OCI-LY7 (cell line): ENCODE measurements around the gene SPAG5. TPM values are rescaled to one million over a fixed set of nuclear protein-coding genes. Genes with fewer than 3 reads are reported as not detected.

Source experiments
- BruUV-seq: library from RNA; stranded (reverse); fragments of 400-500 nt; replicated peaks from 2 replicates; lab custom pipeline; 2021; lab: Mats Ljungman, UMichigan
- CTCF ChIA-PET: fragments of 300-600 bp; sonication (Branson Sonifier 250); formaldehyde crosslinking; loops from one replicate; lab custom pipeline; 2022; ENCODE audit warnings: antibody characterized with exemption; ENCODE audit not compliant: unreplicated experiment; lab: Charles Lee
- POLR2A ChIA-PET: fragments of 300-600 bp; sonication (Branson Sonifier 250); formaldehyde crosslinking; loops from one replicate; lab custom pipeline; 2022; ENCODE audit warnings: antibody characterized with exemption; lab: Charles Lee
- DNase-seq: peaks from one replicate; pipeline ENCODE4 v3.0.0-alpha.2; 2015; ENCODE audit warnings: low spot score
- H2AFZ ChIP-seq: fragments of 200-600 bp; sonication (generic), shearing (Covaris generic); 2 replicates; pipeline ENCODE4 v1.6.1; 2014; ENCODE audit warnings: mild to moderate bottlenecking, antibody characterized with exemption, low read length, moderate library complexity
- H3K27ac ChIP-seq: fragments of 200-600 bp; sonication (generic); 2 replicates; pipeline ENCODE4 v1.5.1; 2014; ENCODE audit warnings: mixed run types, low read depth, mild to moderate bottlenecking, moderate library complexity, low read length, inconsistent platforms; ENCODE audit not compliant: poor library complexity, severe bottlenecking
- H3K36me3 ChIP-seq: fragments of 200-600 bp; sonication (generic); 2 replicates; pipeline ENCODE4 v1.6.1; 2014; ENCODE audit warnings: mild to moderate bottlenecking, antibody characterized with exemption, low read length, moderate library complexity, mixed read lengths; ENCODE audit not compliant: insufficient read depth
- H3K4me1 ChIP-seq: fragments of 200-600 bp; sonication (generic); 2 replicates; pipeline ENCODE4 v1.5.1; 2014; ENCODE audit warnings: mild to moderate bottlenecking, low read length; ENCODE audit not compliant: insufficient read depth, poor library complexity, severe bottlenecking
- H3K4me2 ChIP-seq: fragments of 200-600 bp; sonication (generic); 2 replicates; pipeline ENCODE4 v1.6.1; 2014; ENCODE audit warnings: mild to moderate bottlenecking, low read length
- H3K4me3 ChIP-seq: fragments of 200-600 bp; sonication (generic); 2 replicates; pipeline ENCODE4 v1.5.1; 2014; ENCODE audit warnings: mild to moderate bottlenecking, low read depth, low read length; ENCODE audit not compliant: poor library complexity, severe bottlenecking
- H3K79me2 ChIP-seq: fragments of 200-600 bp; sonication (generic); 2 replicates; pipeline ENCODE4 v1.6.1; 2016; ENCODE audit warnings: low read depth, mild to moderate bottlenecking, low read length, moderate library complexity, mixed read lengths; ENCODE audit not compliant: insufficient read depth
- H3K9me2 ChIP-seq: fragments of 200-600 bp; sonication (generic); 2 replicates; pipeline ENCODE4 v1.6.1; 2016; ENCODE audit warnings: mild to moderate bottlenecking, low read length, mixed read lengths; ENCODE audit not compliant: insufficient read depth
- H3K9me3 ChIP-seq: fragments of 200-600 bp; sonication (generic); 2 replicates; pipeline ENCODE4 v1.6.1; 2014; ENCODE audit warnings: mild to moderate bottlenecking, mixed run types, low read length, mixed read lengths
- H4K20me1 ChIP-seq: fragments of 200-600 bp; sonication (generic); 2 replicates; pipeline ENCODE4 v1.6.1; 2014; ENCODE audit warnings: mild to moderate bottlenecking, antibody characterized with exemption, low read length, moderate library complexity, mixed read lengths; ENCODE audit not compliant: insufficient read depth
- CTCF ChIP-seq: fragments of 200-600 bp; sonication (generic); conservative IDR thresholded peaks from 2 replicates; pipeline ENCODE4 v1.5.1; 2014; ENCODE audit warnings: mild to moderate bottlenecking, antibody characterized with exemption, low read length, moderate library complexity, mixed read lengths
- EZH2phosphoT487 ChIP-seq: fragments of 200-600 bp; sonication (generic); IDR thresholded peaks from 2 replicates; pipeline ENCODE4 v1.6.1; 2018; ENCODE audit warnings: low read depth, borderline replicate concordance, mild to moderate bottlenecking, mixed run types, antibody characterized with exemption, low read length, moderate library complexity, mixed read lengths
- intact Hi-C: fragments of 100-400 bp; cut with micrococcal nuclease; formaldehyde crosslinking; loops from one replicate; pipeline ENCODE4 v1.10.0; 2022; ENCODE audit not compliant: unreplicated experiment
- total RNA-seq, 2 experiments: library from RNA; depleted of rRNA in 1 of 2; stranded (reverse); fragments of >200 nt in 1 of 2; shearing (Covaris generic) in 1 of 2; gene quantifications; 2 replicates each; pipeline ENCODE4 v1.2.3, GENCODE V29; 2014 to 2022

The SPAG5 gene
- total RNA-seq, 2 experiments from 2014 or later, result 152 to 161 TPM

- Histone ChIP-seq H3K27ac (no peak within 1 kb of the TSS), H2AFZ (no peak within 1 kb of the TSS)
- intact Hi-C loops, result loop anchor here (5.0 kb wide), 1 partner anchor 60 kb away; the partner anchor contains the start of gene RSKR
Observed at GRCh38 chr17:28552176-28552999, 46.4 kb downstream of the SPAG5 start, which contains the start of gene UNC119. UNC119 (minus strand) TSS chr17:28552624; CDS start chr17:28552557, 67 bp downstream.

GRCh38 chr17:28551421-28552175 lies 47.2 kb downstream of the SPAG5 start:
- no peak for DNase-seq
- Histone ChIP-seq H2AFZ (no peak overlapping the region), H3K4me3 (peak overlapping the region; percentile 73), H3K36me3 (peaks cover 34% of the 10 kb centered on the region; the same call in 1 of the 2 replicates), H3K27ac (no peak overlapping the region), H3K9me3 (no peaks in the 10 kb centered on the region), H3K4me2 (peak overlapping the region; percentile 90), H3K9me2 (no peaks in the 10 kb centered on the region), H3K79me2 (no peaks in the 10 kb centered on the region), H4K20me1 (no peaks in the 10 kb centered on the region), H3K4me1 (peaks cover 26% of the 10 kb centered on the region)
- no peak for TF ChIP-seq CTCF
- no peak for TF ChIP-seq EZH2phosphoT487
- ChIA-PET CTCF (interaction anchor here (0.5 kb wide), 1 partner anchor 50 kb away, joined by 4 read pairs; no protein-coding TSS in a partner anchor), POLR2A (interaction anchor here (0.6 to 1.5 kb wide), 4 partner anchors 20 to 114 kb away, joined by 3 to 5 read pairs (median 4); partner anchors contain the start of genes ALDOC, PIGS, SDF2 and SUPT6H)
- BruUV-seq, result no TSS peak
- intact Hi-C loops, result loop anchor here (5.0 kb wide), 1 partner anchor 61 kb away; the partner anchor contains the start of gene RSKR

More at GRCh38 chr17:28552176-28552999, 46.4 kb downstream of the SPAG5 start, which contains the start of gene UNC119:
- ChIA-PET POLR2A (interaction anchor here (0.6 to 1.0 kb wide), 2 partner anchors 19 to 36 kb away, joined by 3 to 5 read pairs; no protein-coding TSS in a partner anchor), CTCF (no interaction called here)
- peak within 1 kb of the TSS; percentile 73 for H3K4me3 ChIP-seq
- peak within 1 kb of the TSS; percentile 90 for H3K4me2 ChIP-seq
- H3K36me3 ChIP-seq, result peaks cover 36% of the 10 kb centered on the region; the same call in 1 of the 2 replicates
- no TSS peak for BruUV-seq
- no peaks in the 10 kb centered on the region for H3K9me3 ChIP-seq
- H3K4me1 ChIP-seq, result peaks cover 26% of the 10 kb centered on the region
- no peaks in the 10 kb centered on the region for H3K9me2 ChIP-seq
- no peak for TF ChIP-seq CTCF
- no peak for TF ChIP-seq EZH2phosphoT487
- DNase-seq, result peak; percentile 86
- no peaks in the 10 kb centered on the region for H4K20me1 ChIP-seq
- H3K79me2 ChIP-seq, result no peaks in the 10 kb centered on the region
